Loucy (cell line): ENCODE data around the gene PLXNA2.

Experiments
- CTCF ChIP-seq: fragments of 200-600 bp; sonication (generic); conservative IDR thresholded peaks from 2 replicates; pipeline ENCODE4 v1.5.1; 2014; ENCODE audit warnings: mild to moderate bottlenecking, antibody characterized with exemption, low read length
- EZH2phosphoT487 ChIP-seq: fragments of 200-600 bp; IDR thresholded peaks from 2 replicates; pipeline ENCODE4 v1.6.1; 2018; ENCODE audit warnings: antibody characterized with exemption, mild to moderate bottlenecking, moderate library complexity, borderline replicate concordance

GRCh38 chr1:208239473-208240381, 4.5 kb downstream of the PLXNA2 start:
- TF ChIP-seq CTCF: no peak
- TF ChIP-seq EZH2phosphoT487: no peak
